ENCODE measurements around the gene RET. TPM values are rescaled to one million over a fixed set of nuclear protein-coding genes. Genes with fewer than 3 reads are reported as not detected.

RET gene
- total RNA-seq, 1 donor from 2014 or later: 2.8 TPM

GRCh38 chr10:43118631-43119415 is 42.0 kb downstream of the RET start:
- intact Hi-C loops (cut with micrococcal nuclease): no loop called here

GRCh38 chr10:43119416-43120115 is 42.7 kb downstream of the RET start:
- intact Hi-C loops (cut with micrococcal nuclease): loop anchor here (2.0 to 10.0 kb wide), 5 partner anchors 15 to 695 kb away; partner anchors contain the start of genes BMS1 and HNRNPF

GRCh38 chr10:43120116-43120928 is 43.5 kb downstream of the RET start:
- intact Hi-C loops (cut with micrococcal nuclease): loop anchor here (2.0 to 10.0 kb wide), 5 partner anchors 16 to 694 kb away; partner anchors contain the start of genes BMS1 and HNRNPF

- intact Hi-C loops (cut with micrococcal nuclease): loop anchor here (1.0 to 10.0 kb wide), 7 partner anchors 8 to 694 kb away; partner anchors contain the start of genes BMS1, CSGALNACT2 and HNRNPF
Observed at GRCh38 chr10:43120929-43121314, 44.1 kb downstream of the RET start.

- intact Hi-C loops (cut with micrococcal nuclease): loop anchor here (1.0 to 10.0 kb wide), 7 partner anchors 8 to 693 kb away; partner anchors contain the start of genes BMS1, CSGALNACT2 and HNRNPF
Observed at GRCh38 chr10:43121444-43121843, 44.6 kb downstream of the RET start.

- intact Hi-C loops (cut with micrococcal nuclease): loop anchor here (5.0 to 10.0 kb wide), 4 partner anchors 80 to 693 kb away; partner anchors contain the start of genes BMS1 and HNRNPF
Observed at GRCh38 chr10:43122096-43122495, 45.2 kb downstream of the RET start.

GRCh38 chr10:43122826-43123225 is 46.0 kb downstream of the RET start:
- intact Hi-C loops (cut with micrococcal nuclease): loop anchor here (5.0 to 10.0 kb wide), 4 partner anchors 79 to 692 kb away; partner anchors contain the start of genes BMS1 and HNRNPF

- intact Hi-C loops (cut with micrococcal nuclease): loop anchor here (5.0 to 10.0 kb wide), 4 partner anchors 79 to 691 kb away; partner anchors contain the start of genes BMS1 and HNRNPF
Observed at GRCh38 chr10:43123361-43124093, 46.7 kb downstream of the RET start.

GRCh38 chr10:43124094-43124521 is 47.2 kb downstream of the RET start:
- intact Hi-C loops (cut with micrococcal nuclease): loop anchor here (5.0 to 10.0 kb wide), 4 partner anchors 78 to 691 kb away; partner anchors contain the start of genes BMS1 and HNRNPF

- intact Hi-C loops (cut with micrococcal nuclease): loop anchor here (5.0 to 10.0 kb wide), 4 partner anchors 78 to 690 kb away; partner anchors contain the start of genes BMS1 and HNRNPF
Observed at GRCh38 chr10:43124574-43125273, 47.9 kb downstream of the RET start.

GRCh38 chr10:43125274-43125845 is 48.5 kb downstream of the RET start:
- intact Hi-C loops (cut with micrococcal nuclease): loop anchor here (10.0 kb wide), 1 partner anchor 689 kb away; no protein-coding TSS in a partner anchor

- intact Hi-C loops (cut with micrococcal nuclease): loop anchor here (10.0 kb wide), 1 partner anchor 689 kb away; no protein-coding TSS in a partner anchor
Observed at GRCh38 chr10:43125881-43126731, 49.2 kb downstream of the RET start.

- intact Hi-C loops (cut with micrococcal nuclease): loop anchor here (10.0 kb wide), 1 partner anchor 688 kb away; no protein-coding TSS in a partner anchor
Observed at GRCh38 chr10:43126759-43127424, 50.0 kb downstream of the RET start.

- intact Hi-C loops (cut with micrococcal nuclease): loop anchor here (10.0 kb wide), 1 partner anchor 687 kb away; no protein-coding TSS in a partner anchor
Observed at GRCh38 chr10:43127442-43127841, 50.6 kb downstream of the RET start.

GRCh38 chr10:43128331-43128730 is 51.5 kb downstream of the RET start:
- intact Hi-C loops (cut with micrococcal nuclease): loop anchor here (2.0 to 10.0 kb wide), 2 partner anchors 490 to 686 kb away; partner anchors contain the start of gene ZNF33B

- intact Hi-C loops (cut with micrococcal nuclease): loop anchor here (1.0 to 10.0 kb wide), 4 partner anchors 8 to 686 kb away; partner anchors contain the start of genes CSGALNACT2 and ZNF33B
Observed at GRCh38 chr10:43128958-43129706, 52.3 kb downstream of the RET start.
